Measurements from ENCODE around the gene TMOD2. TPM values are rescaled to one million over a fixed set of nuclear protein-coding genes. Genes with fewer than 3 reads are reported as not detected.

Gene TMOD2
- total RNA-seq, 4 donors from 2014 or later, result 1.8 to 6.8 (median 5.3) TPM

GRCh38 chr15:51724199-51724598, 27.2 kb upstream of the TMOD2 start:
- no peak for DNase-seq
- in situ Hi-C loops (cut with MboI; ENCODE audit: low pct_ligation_motif_present in 1 of 4, low pct_unique_long_range_greater_than_20kb in 1 of 4, low sequenced_read_pairs in 3 of 4), result no loop called here
- Histone ChIP-seq H3K4me1 (peaks cover 4 to 38% (median 16%) of the 10 kb centered on the region in 4 donors), H3K4me3 (no peak overlapping the region), H3K27me3 (no peaks in the 10 kb centered on the region), H3K27ac (peak overlapping the region in 3 of 4 donors; percentile 10 to 69 (median 15)), H3K36me3 (no peaks in the 10 kb centered on the region), H3K9me3 (no peaks in the 10 kb centered on the region)
- WGBS, 2 donors (ENCODE audit: low coverage in 1 of 2), result 78 to 88% methylated on average over 2 of the region's 2 CpGs
- intact Hi-C loops (cut with DNase I; ENCODE audit: low total_unique reads), result no loop called here
- TF ChIP-seq POLR2AphosphoS5 (IDR thresholded peaks at IDR 0.05), result peak; percentile 50 to 84 (median 76)
- no peak for TF ChIP-seq EP300 (IDR thresholded peaks at IDR 0.05; ENCODE audit: low read depth)

- intact Hi-C loops (cut with DNase I; ENCODE audit: low total_unique reads), result no loop called here
- Histone ChIP-seq H3K27ac (peak overlapping the region in 3 of 4 donors; percentile 10 to 69 (median 15)), H3K4me3 (no peak overlapping the region), H3K9me3 (no peaks in the 10 kb centered on the region), H3K4me1 (peaks cover 4 to 38% (median 16%) of the 10 kb centered on the region in 4 donors), H3K27me3 (no peaks in the 10 kb centered on the region), H3K36me3 (no peaks in the 10 kb centered on the region)
- in situ Hi-C loops (cut with MboI; ENCODE audit: low pct_ligation_motif_present in 1 of 4, low pct_unique_long_range_greater_than_20kb in 1 of 4, low sequenced_read_pairs in 3 of 4), result no loop called here
- 0 to 55% methylated on average over 1 of the region's 1 CpG for WGBS, 2 donors (ENCODE audit: low coverage in 1 of 2)
- TF ChIP-seq CTCF (IDR thresholded peaks at IDR 0.05) (no peak), POLR2A (IDR thresholded peaks at IDR 0.05) (no peak), POLR2AphosphoS5 (IDR thresholded peaks at IDR 0.05) (no peak), EP300 (IDR thresholded peaks at IDR 0.05; ENCODE audit: low read depth) (no peak)
- DNase-seq, result no peak
Measured at GRCh38 chr15:51724673-51725072, 26.7 kb upstream of the TMOD2 start.

GRCh38 chr15:51726302-51727073, 24.9 kb upstream of the TMOD2 start:
- WGBS, 2 donors (ENCODE audit: low coverage in 1 of 2), result 45 to 58% methylated on average over 2 to 5 of the region's 5 CpGs
- peak; percentile 53 for DNase-seq

GRCh38 chr15:51727141-51727897, 24.1 kb upstream of the TMOD2 start:
- Histone ChIP-seq H3K4me3 (no peak overlapping the region), H3K36me3 (no peaks in the 10 kb centered on the region), H3K27ac (peak overlapping the region; percentile 30 to 69 (median 57)), H3K27me3 (no peaks in the 10 kb centered on the region), H3K4me1 (peaks cover 20 to 55% (median 30%) of the 10 kb centered on the region in 4 donors), H3K9me3 (no peaks in the 10 kb centered on the region)
- WGBS, 2 donors (ENCODE audit: low coverage in 1 of 2), result 86 to 89% methylated on average over 4 of the region's 4 CpGs
- in situ Hi-C loops (cut with MboI; ENCODE audit: low pct_ligation_motif_present in 1 of 4, low pct_unique_long_range_greater_than_20kb in 1 of 4, low sequenced_read_pairs in 3 of 4), result no loop called here
- intact Hi-C loops (cut with DNase I; ENCODE audit: low total_unique reads), result no loop called here
- DNase-seq, result no peak
- TF ChIP-seq POLR2A (IDR thresholded peaks at IDR 0.05), result no peak
- no peak for TF ChIP-seq CTCF (IDR thresholded peaks at IDR 0.05)
- no peak for TF ChIP-seq POLR2AphosphoS5 (IDR thresholded peaks at IDR 0.05)
- no peak for TF ChIP-seq EP300 (IDR thresholded peaks at IDR 0.05; ENCODE audit: low read depth)

More at GRCh38 chr15:51726302-51727073, 24.9 kb upstream of the TMOD2 start:
- Histone ChIP-seq H3K9me3 (no peaks in the 10 kb centered on the region), H3K27ac (peak overlapping the region; percentile 30 to 69 (median 57)), H3K36me3 (no peaks in the 10 kb centered on the region), H3K4me1 (peaks cover 11 to 47% (median 23%) of the 10 kb centered on the region in 4 donors), H3K4me3 (no peak overlapping the region), H3K27me3 (no peaks in the 10 kb centered on the region)
- TF ChIP-seq POLR2A (IDR thresholded peaks at IDR 0.05) (no peak), POLR2AphosphoS5 (IDR thresholded peaks at IDR 0.05) (peak; percentile 91 to 96 (median 92)), EP300 (IDR thresholded peaks at IDR 0.05; ENCODE audit: low read depth) (peak; percentile 61), CTCF (IDR thresholded peaks at IDR 0.05) (no peak)
- intact Hi-C loops (cut with DNase I; ENCODE audit: low total_unique reads) (no loop called here), in situ Hi-C loops (cut with MboI; ENCODE audit: low pct_ligation_motif_present in 1 of 4, low pct_unique_long_range_greater_than_20kb in 1 of 4, low sequenced_read_pairs in 3 of 4) (no loop called here)

Data from transverse colon (tissue), 4 donors.